HG03039 (cell line): ENCODE data around the gene RCOR1.
"Not testable (repeated sequence)": the region's sequence is repeated elsewhere in the genome, so short reads cannot be mapped to it uniquely, and the experiment has no call there.

Experiments used
- ATAC-seq: cut with Tn5 transposase; IDR thresholded peaks from one replicate; pipeline ENCODE4 v1.9.1; 2021; ENCODE audit warnings: mild to moderate bottlenecking, moderate library complexity; ENCODE audit not compliant: unreplicated experiment

The RCOR1 gene

DNA sequence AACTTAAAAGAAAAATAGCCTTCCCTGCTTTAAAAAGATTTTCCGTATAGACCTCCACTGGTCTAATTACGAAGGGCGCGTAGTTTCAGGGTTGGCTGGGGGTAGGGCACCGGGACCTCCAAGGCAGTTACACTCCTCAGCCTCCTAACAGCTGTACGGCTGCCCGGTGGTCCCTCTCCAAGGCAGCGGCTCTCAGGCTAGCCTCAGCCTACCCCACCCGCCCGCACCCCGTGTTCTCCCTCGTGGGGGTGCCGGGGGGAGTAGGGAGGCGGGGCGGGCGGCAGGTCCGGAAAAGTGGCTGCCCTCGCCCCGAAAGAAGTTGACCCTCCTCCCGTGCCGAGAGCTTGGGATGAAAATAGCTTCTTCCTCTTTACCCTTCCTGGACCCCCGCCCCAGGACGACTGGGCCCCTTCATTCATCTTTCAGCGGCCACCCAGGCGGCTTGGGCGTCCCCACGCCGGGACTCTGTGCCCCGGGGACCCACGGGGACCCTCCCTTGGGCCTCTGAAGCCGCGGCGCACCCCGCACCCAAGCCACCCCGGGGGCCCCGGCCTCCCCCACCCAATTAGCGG, 991 bp upstream of the RCOR1 start:
- no peak for ATAC-seq

DNA sequence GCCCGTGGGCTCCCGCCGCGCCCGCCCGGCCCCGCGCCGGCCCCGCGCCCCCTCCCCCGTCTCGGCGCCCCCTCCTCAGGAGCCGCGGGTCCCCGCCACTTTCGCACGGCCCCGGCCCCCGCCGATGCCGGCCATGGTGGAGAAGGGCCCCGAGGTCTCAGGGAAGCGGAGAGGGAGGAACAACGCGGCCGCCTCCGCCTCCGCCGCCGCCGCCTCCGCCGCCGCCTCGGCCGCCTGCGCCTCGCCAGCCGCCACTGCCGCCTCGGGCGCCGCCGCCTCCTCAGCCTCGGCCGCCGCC, 263 bp downstream of the RCOR1 start:
- no peak for ATAC-seq

DNA sequence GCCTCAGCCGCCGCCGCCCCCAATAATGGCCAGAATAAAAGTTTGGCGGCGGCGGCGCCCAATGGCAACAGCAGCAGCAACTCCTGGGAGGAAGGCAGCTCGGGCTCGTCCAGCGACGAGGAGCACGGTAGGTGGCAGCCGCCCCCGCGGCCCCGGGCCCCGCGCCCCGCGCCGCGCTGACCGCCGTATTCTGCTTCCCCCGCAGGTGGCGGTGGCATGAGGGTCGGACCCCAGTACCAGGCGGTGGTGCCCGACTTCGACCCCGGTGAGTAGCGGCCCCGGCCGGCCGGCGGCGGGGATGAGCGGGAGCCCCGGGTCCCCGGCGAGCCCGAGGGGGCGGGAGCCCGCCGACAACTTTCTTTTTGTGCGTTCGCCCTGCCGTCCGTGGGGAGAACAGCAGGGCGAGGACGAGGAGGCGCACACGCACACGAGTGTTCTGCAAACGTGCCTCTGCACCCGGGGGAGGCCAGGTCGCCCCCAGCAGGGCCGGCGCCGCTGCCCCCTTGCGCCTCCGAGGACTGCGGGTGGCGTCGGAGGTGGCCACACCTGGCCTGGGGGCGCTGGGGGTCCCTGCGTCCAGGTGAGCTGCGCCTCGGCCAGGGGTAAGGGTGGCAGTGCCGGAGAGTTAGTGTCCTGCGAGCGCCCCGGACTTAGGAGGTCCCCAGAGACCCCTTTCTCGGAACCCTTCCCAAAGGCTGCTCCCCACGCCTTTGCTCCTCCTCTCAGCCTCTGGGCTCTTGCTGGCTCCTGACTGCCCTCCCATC, 794 bp downstream of the RCOR1 start:
- ATAC-seq: peak; percentile 16

GRCh38 chr14:102593825-102594137, 1.3 kb downstream of the RCOR1 start:
- no peak for ATAC-seq

- no peak for ATAC-seq
Measured at GRCh38 chr14:102594514-102595175, 2.2 kb downstream of the RCOR1 start.

DNA sequence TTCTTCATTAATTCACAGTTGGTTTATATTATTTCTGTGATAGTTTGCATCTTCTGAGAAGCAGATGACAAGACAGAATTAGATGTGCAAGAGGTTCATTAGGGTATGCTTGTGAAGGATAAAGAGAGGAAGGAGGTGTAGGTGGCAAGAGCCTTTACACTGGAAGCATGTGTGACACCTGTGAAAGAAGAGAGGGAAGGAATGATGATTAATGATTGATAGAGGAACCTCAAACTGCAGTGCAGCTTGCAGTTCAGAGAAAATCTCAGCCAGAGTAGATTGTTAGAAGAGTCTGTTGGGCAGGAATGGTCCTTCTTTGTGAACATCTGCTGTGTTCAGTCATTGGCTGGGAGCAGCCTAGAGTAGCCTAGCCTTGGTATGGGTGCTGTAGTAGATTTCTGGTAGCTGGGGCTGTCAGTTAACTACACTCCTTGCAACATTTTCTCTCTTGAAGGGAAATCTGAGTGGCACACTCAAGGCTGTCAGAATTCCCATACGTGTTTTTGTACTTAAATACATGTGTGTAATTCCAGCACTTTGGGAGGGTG, 9.0 kb downstream of the RCOR1 start:
- ATAC-seq: no peak

DNA sequence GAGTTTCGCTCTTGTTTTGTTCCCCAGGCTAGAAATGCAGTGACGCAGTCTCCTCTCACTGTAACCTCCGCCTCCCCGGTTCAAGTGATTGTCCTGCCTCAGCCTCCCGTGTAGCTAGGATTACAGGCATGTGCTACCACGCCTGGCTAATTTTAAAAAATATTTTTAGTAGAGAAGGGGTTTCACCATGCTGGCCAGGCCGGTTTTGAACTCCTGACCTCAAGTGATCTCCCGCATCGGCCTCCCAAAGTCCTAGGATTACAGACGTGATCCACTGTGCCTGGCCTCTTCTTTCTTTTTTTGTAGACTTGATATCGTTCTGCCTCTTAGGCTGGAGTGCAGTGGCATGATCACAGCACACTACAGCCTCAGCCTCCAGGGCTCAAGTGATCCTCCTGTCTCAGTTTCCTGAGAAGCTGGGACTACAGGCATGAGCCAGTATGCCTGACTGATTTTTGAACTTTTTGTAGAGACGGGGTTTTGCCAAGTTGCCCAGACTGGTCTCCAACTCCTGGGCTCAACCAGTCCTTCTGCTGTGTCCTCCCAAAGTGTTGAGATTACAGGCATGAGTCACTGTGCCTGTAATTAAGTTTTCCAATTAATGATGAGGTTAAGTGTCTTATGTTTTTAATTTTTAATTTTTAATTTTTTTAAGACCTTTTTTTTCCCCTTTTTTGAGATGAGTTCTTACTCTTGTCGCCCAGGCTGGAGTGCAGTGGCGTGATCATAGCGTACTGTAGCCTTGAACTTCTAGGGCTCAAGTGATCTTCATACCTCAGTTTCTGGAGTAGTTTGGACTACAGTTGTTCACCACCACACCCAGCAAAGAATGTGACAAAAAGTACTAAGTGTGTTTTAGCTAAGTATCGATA, 10.2 kb downstream of the RCOR1 start:
- ATAC-seq: no peak

DNA sequence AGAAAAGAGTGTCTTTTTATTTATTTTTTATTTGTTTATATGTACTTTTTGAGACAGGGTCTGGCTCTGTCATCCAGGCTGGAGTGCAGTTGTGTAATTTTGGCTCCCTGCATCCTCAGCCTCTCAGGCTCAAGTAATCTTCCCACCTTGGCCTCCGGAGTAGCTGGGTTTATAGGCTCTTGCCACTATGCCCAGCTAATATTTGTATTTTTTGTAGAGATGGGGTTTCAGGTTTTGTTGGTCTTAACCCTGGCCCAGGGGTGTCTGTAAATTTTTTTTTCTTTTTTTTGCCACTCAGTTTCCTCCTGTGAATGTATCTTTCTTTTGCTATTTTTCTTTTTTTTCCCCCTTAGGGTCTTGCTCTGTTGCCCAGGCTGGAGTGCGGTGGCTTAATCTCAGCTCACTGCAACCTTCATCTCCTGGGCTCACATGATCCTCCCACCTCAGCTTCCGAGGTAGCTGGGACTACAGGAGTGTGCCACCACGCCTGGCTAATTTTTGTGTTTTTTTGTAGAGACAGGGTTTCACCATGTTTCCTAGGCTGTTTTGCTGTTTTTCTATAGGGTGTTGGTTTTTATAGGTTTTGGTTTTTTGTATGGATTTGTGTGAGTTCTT, 11.0 kb downstream of the RCOR1 start:
- ATAC-seq: no peak

- ATAC-seq: no peak
Measured at GRCh38 chr14:102604183-102604582, 11.7 kb downstream of the RCOR1 start.

GRCh38 chr14:102605029-102605428, 12.6 kb downstream of the RCOR1 start:
- ATAC-seq: no peak

DNA sequence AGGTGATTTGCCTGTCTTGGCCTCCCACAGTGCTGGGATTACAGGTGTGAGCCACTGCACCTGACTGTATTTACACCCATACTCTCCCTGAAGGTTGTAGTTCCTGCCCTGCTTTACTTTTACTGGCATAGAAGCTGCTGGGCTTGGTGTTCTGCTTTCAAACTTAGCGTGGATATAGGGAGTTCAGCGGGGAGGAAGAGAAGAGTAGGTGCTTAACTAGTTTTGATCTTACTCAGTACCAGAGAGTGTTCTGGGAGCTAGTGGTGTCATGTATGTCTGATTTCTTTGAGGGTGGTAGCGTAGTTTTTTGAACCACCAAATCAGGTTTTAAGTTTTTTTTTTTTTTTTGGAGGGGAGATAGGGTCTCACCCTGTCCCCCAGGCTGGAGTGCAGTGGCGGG, 13.8 kb downstream of the RCOR1 start:
- ATAC-seq: no peak

- peak; percentile 47 for ATAC-seq
Measured at GRCh38 chr14:102608064-102608446, 15.6 kb downstream of the RCOR1 start.

GRCh38 chr14:102610968-102611811, 18.7 kb downstream of the RCOR1 start:
- no peak for ATAC-seq

DNA sequence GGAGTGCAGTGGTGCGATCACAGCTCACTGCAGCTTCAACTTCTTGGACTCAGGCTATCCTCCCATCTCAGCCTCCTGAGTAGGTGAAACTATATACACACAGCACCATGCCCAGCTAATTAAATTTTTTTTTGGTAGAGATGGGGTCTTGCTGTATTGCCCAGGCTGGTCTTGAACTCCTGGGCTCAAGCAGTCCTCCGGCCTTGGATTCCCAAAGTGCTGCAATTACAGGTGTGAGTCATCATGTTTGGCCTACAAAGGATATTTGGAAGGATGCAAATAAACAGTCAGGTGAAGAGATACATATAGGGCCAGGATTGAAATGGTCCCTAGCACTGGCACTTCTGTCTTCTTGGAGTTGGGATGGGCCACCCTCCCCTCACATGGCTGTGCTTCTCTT, 23.9 kb downstream of the RCOR1 start:
- ATAC-seq: no peak

GRCh38 chr14:102616799-102617198, 24.4 kb downstream of the RCOR1 start:
- ATAC-seq: no peak

GRCh38 chr14:102619012-102619411, 26.6 kb downstream of the RCOR1 start:
- not testable (repeated sequence) for ATAC-seq

- ATAC-seq: no peak
Measured at GRCh38 chr14:102620413-102620812, 28.0 kb downstream of the RCOR1 start.

DNA sequence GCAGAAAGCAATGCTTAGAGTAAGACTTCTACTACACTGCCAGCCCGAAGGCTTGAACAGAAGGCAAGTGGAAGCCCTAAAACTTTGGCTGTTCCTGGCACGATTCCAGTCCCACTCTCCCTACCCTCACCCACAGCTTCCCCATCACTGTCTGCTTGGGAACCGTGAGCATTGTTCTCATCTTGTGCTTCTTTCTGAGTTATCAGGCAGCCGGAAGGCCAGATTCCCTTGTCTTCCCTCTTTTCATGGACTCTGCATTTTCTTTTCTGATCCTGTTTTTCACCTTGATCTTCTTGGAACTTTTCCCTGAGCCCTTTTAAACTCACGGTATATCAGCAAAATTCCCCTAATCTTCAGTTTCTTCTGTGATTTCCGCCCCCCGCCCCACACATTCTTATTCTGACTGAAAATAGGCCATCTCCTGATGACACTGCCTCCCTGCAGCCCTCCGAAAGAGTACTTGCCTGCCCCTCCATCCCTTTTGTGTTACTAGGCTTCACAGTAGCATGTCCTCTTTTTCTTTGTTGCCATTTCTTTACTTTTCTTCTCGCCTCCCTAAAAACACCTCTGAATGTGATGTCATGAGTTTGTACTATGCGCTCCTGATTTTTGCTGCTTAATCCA, 29.9 kb downstream of the RCOR1 start:
- ATAC-seq: no peak

DNA sequence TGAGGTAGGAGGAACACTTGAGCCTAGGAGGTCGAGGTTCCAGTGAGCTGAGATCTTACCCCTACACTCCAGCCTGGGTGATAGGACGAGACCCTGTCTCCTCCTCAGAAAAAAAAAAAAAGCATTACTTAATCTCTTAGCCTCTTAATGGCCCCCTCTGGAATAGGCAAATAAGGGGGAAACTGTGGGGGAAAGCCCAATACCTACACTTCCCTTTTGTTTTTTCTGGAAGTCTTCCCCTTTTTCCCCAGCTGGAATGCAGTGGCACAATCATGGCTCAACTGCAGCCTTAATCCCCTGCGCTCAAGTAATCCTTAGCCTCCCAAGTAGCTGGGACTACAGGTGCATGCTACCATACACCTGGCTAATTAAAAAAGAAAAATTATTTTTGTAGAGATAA, 32.2 kb downstream of the RCOR1 start:
- no peak for ATAC-seq
